SK-N-SH (cell line): Measurements from ENCODE around the gene B3GALT6. TPM values are rescaled to one million over a fixed set of nuclear protein-coding genes. Genes with fewer than 3 reads are reported as not detected.

Source experiments
- CTCF ChIA-PET: fragments of 300-600, 350-600 bp; formaldehyde crosslinking; extraction: SDS; loops from one replicate; lab custom pipeline; 2021; lab: Yijun Ruan, JAX
- POLR2A ChIA-PET: fragments of 350-600 bp; sonication (Branson Sonifier 250); formaldehyde crosslinking; extraction: SDS; loops from one replicate; lab custom pipeline; 2020; ENCODE audit warnings: antibody characterized with exemption, inconsistent platforms; lab: Yijun Ruan, JAX
- DNase-seq: peaks from one replicate; pipeline ENCODE4 v3.0.0; 2012
- H2AFZ ChIP-seq: fragments of 200-600 bp; sonication (generic); 2 replicates; pipeline ENCODE4 v1.8.1; 2016; ENCODE audit warnings: antibody characterized with exemption, mild to moderate bottlenecking, low read depth
- H3F3A ChIP-seq: fragments of 200-600 bp; sonication (generic); replicated peaks from 2 replicates; pipeline ENCODE3; 2016; ENCODE audit warnings: antibody characterized with exemption, mild to moderate bottlenecking; ENCODE audit not compliant: insufficient read depth
- H3K27ac ChIP-seq, 2 experiments: fragments of 200-500 bp in 1 of 2; fragments of 200-600 bp in 1 of 2; sonication (Bioruptor generic) in 1 of 2; sonication (generic), shearing (Covaris generic) in 1 of 2; 2 replicates each; pipeline versions ENCODE4 v1.5.1 to v1.6.1; 2014 to 2016; ENCODE audit warnings: low read depth in 2 of 2, inconsistent platforms in 1 of 2, low read length in 1 of 2, mild to moderate bottlenecking in 1 of 2, mixed read lengths in 1 of 2
- H3K27me3 ChIP-seq: fragments of 200-600 bp; sonication (generic), shearing (Covaris generic); 2 replicates; pipeline ENCODE4 v1.6.1; 2016; ENCODE audit warnings: mixed run types; ENCODE audit not compliant: insufficient read depth
- H3K36me3 ChIP-seq, 2 experiments: fragments of 200-500 bp in 1 of 2; fragments of 200-600 bp in 1 of 2; sonication (Bioruptor generic) in 1 of 2; sonication (generic) in 1 of 2; replicated peaks in 1 of 2; 2 replicates each; pipeline versions ENCODE3 to v1.5.1; 2014 to 2016; ENCODE audit warnings: low read length in 1 of 2, mild to moderate bottlenecking in 1 of 2; ENCODE audit not compliant: insufficient read depth in 2 of 2, control insufficient read depth in 1 of 2
- H3K4me1 ChIP-seq, 2 experiments: fragments of 200-500 bp in 1 of 2; fragments of 200-600 bp in 1 of 2; sonication (Bioruptor generic) in 1 of 2; sonication (generic), shearing (Covaris generic) in 1 of 2; 2 replicates each; pipeline versions ENCODE4 v1.5.1 to v1.6.1; 2014 to 2016; ENCODE audit warnings: low read depth in 1 of 2, low read length in 1 of 2, mixed run types in 1 of 2; ENCODE audit not compliant: insufficient read depth in 2 of 2, control insufficient read depth in 1 of 2
- H3K4me2 ChIP-seq: fragments of 200-600 bp; sonication (generic), shearing (Covaris generic); 2 replicates; pipeline ENCODE4 v1.6.1; 2017; ENCODE audit warnings: mixed run types
- H3K4me3 ChIP-seq, 2 experiments: fragments of 200-500 bp in 1 of 2; fragments of 200-600 bp in 1 of 2; sonication (Bioruptor generic) in 1 of 2; sonication (generic), shearing (Covaris generic) in 1 of 2; 2 replicates each; pipeline versions ENCODE4 v1.5.1 to v1.8.1; 2014 to 2016; ENCODE audit warnings: low read depth in 2 of 2, inconsistent platforms in 1 of 2, low read length in 1 of 2, mild to moderate bottlenecking in 1 of 2, mixed read lengths in 1 of 2, moderate library complexity in 1 of 2
- H3K79me2 ChIP-seq: fragments of 200-600 bp; sonication (generic); 2 replicates; pipeline ENCODE4 v1.8.1; 2017; ENCODE audit warnings: mild to moderate bottlenecking; ENCODE audit not compliant: insufficient read depth
- H3K9ac ChIP-seq: fragments of 200-600 bp; sonication (generic); 2 replicates; pipeline ENCODE4 v1.6.1; 2017; ENCODE audit warnings: mixed run types
- H3K9me2 ChIP-seq: fragments of 200-600 bp; sonication (generic); 2 replicates; pipeline ENCODE4 v1.6.1; 2017; ENCODE audit warnings: mixed run types
- H3K9me3 ChIP-seq: fragments of 200-600 bp; sonication (generic); 2 replicates; pipeline ENCODE4 v1.6.1; 2017; ENCODE audit warnings: mixed run types, mild to moderate bottlenecking, moderate library complexity
- H4K20me1 ChIP-seq: fragments of 200-600 bp; sonication (generic); 2 replicates; pipeline ENCODE4 v1.6.1; 2017; ENCODE audit warnings: mild to moderate bottlenecking, mixed run types; ENCODE audit not compliant: insufficient read depth
- ELF1 ChIP-seq: IDR thresholded peaks from 2 replicates; pipeline ENCODE4 v1.4.0; 2012
- FOSL2 ChIP-seq: IDR thresholded peaks from 2 replicates; pipeline ENCODE4 v1.4.0; 2012; ENCODE audit warnings: low read depth, mild to moderate bottlenecking, moderate library complexity, borderline replicate concordance
- FOXM1 ChIP-seq: IDR thresholded peaks from 2 replicates; pipeline ENCODE4 v1.4.0; 2012; ENCODE audit warnings: low read depth, mild to moderate bottlenecking
- GABPA ChIP-seq: IDR thresholded peaks from 2 replicates; pipeline ENCODE4 v1.4.0; 2012; ENCODE audit warnings: low read depth, mild to moderate bottlenecking
- JUND ChIP-seq: IDR thresholded peaks from 2 replicates; pipeline ENCODE4 v1.4.0; 2012
- NFIC ChIP-seq: IDR thresholded peaks from 2 replicates; pipeline ENCODE4 v1.4.0; 2012; ENCODE audit warnings: borderline replicate concordance
- NRF1 ChIP-seq: IDR thresholded peaks from 2 replicates; pipeline ENCODE4 v1.6.1; 2012; ENCODE audit warnings: low read depth, mild to moderate bottlenecking, low read length
- RCOR1 ChIP-seq: fragments of 150-350 bp; IDR thresholded peaks from 2 replicates; pipeline ENCODE4 v1.6.1; 2017; ENCODE audit warnings: antibody characterized with exemption, low read length
- RFX5 ChIP-seq: IDR thresholded peaks from 2 replicates; pipeline ENCODE4 v1.6.1; 2012; ENCODE audit warnings: mild to moderate bottlenecking, improper control_type of control experiment, low read length
- RXRA ChIP-seq: IDR thresholded peaks from 2 replicates; pipeline ENCODE4 v1.4.0; 2012; ENCODE audit warnings: low read depth, mild to moderate bottlenecking, borderline replicate concordance
- SIN3A ChIP-seq: IDR thresholded peaks from 2 replicates; pipeline ENCODE4 v1.6.1; 2012; ENCODE audit warnings: low read depth, mild to moderate bottlenecking, low read length, moderate library complexity, borderline replicate concordance
- TCF12 ChIP-seq: IDR thresholded peaks from 2 replicates; pipeline ENCODE4 v1.4.0; 2012
- TEAD4 ChIP-seq: IDR thresholded peaks from 2 replicates; pipeline ENCODE4 v1.4.0; 2012; ENCODE audit warnings: mild to moderate bottlenecking, borderline replicate concordance; ENCODE audit not compliant: insufficient read depth
- YY1 ChIP-seq: IDR thresholded peaks from 2 replicates; pipeline ENCODE4 v1.4.0; 2012; ENCODE audit warnings: low read depth, mild to moderate bottlenecking
- WGBS: methylation state at CpG from one replicate; pipeline ENCODE4 v1.1.6; 2017; ENCODE audit warnings: low lambda C conversion rate; 5-methylcytosine and 5-hydroxymethylcytosine counted together
- polyA plus RNA-seq, 3 experiments: library from polyadenylated mRNA; depleted of rRNA; stranded (reverse); fragments of >200 nt; gene quantifications; 2 replicates each; pipeline ENCODE4 v1.2.3, GENCODE V29; 2012
- TF ChIP-seq, protein P1 (sequence below): fragments of 200-600 bp; sonication (generic); IDR thresholded peaks from 2 replicates; pipeline ENCODE4 v1.6.1; 2017; ENCODE audit warnings: antibody characterized with exemption, mild to moderate bottlenecking, moderate library complexity
- TF ChIP-seq, protein P2 (sequence below): IDR thresholded peaks from 2 replicates; pipeline ENCODE4 v1.4.0; 2012; ENCODE audit warnings: low read depth, borderline replicate concordance
- TF ChIP-seq, protein P3 (sequence below): IDR thresholded peaks from 2 replicates; pipeline ENCODE4 v1.6.1; 2012; ENCODE audit warnings: mild to moderate bottlenecking, low read depth, low read length, moderate library complexity
- TF ChIP-seq, protein P4 (sequence below): IDR thresholded peaks from 2 replicates; pipeline ENCODE4 v1.4.0; 2012; ENCODE audit warnings: low read depth

B3GALT6 gene
- polyA plus RNA-seq, 1 of the 3 experiments (the other 2 are of a cell fraction), result 38.8 TPM

DNA sequence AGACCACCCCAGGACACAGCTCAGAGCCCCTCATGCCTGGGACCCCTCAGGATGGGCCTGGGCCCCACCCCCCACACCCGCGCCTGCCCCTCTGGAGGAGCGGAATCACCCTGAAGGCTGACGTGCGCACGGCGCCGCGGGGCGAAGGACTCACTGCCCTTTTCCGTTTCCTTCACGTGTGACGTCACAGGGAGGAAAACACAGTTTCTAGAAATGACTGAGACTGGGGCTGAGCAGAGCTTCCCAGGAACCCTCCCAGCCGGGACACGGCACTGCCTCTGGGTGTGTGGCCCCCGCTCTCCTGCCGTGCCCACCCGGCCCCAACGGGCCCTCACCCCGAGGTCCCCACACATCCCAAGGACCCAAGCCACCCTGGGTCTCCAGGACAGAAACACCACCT lies 12.7 kb upstream of the B3GALT6 start:
- H3K79me2 ChIP-seq, result no peaks in the 10 kb centered on the region; the same call in 1 of the 2 replicates
- CTCF ChIA-PET, result interaction anchor here (1.7 kb wide), 1 partner anchor 98 kb away, joined by 7 read pairs; no protein-coding TSS in a partner anchor
- no peaks in the 10 kb centered on the region for H3K9me3 ChIP-seq
- no peaks in the 10 kb centered on the region for H3K9me2 ChIP-seq
- H3F3A ChIP-seq, result no peaks in the 10 kb centered on the region
- WGBS, result no CpG with 5 or more reads among the region's 20 CpGs
- no peaks in the 10 kb centered on the region for H3K27me3 ChIP-seq
- no peaks in the 10 kb centered on the region for H4K20me1 ChIP-seq
- TF ChIP-seq, protein P1, sequence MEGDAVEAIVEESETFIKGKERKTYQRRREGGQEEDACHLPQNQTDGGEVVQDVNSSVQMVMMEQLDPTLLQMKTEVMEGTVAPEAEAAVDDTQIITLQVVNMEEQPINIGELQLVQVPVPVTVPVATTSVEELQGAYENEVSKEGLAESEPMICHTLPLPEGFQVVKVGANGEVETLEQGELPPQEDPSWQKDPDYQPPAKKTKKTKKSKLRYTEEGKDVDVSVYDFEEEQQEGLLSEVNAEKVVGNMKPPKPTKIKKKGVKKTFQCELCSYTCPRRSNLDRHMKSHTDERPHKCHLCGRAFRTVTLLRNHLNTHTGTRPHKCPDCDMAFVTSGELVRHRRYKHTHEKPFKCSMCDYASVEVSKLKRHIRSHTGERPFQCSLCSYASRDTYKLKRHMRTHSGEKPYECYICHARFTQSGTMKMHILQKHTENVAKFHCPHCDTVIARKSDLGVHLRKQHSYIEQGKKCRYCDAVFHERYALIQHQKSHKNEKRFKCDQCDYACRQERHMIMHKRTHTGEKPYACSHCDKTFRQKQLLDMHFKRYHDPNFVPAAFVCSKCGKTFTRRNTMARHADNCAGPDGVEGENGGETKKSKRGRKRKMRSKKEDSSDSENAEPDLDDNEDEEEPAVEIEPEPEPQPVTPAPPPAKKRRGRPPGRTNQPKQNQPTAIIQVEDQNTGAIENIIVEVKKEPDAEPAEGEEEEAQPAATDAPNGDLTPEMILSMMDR, result no peak
- TF ChIP-seq FOXM1, result no peak
- no peaks in the 10 kb centered on the region for H3K4me1 ChIP-seq
- no peak overlapping the region for H2AFZ ChIP-seq
- H3K36me3 ChIP-seq, result peaks cover 0 to 51% of the 10 kb centered on the region in 2 experiments
- POLR2A ChIA-PET, result no interaction called here
- H3K27ac ChIP-seq, result no peak overlapping the region
- no peak overlapping the region for H3K9ac ChIP-seq
- H3K4me3 ChIP-seq, result no peak overlapping the region
- no peak overlapping the region for H3K4me2 ChIP-seq
- no peak for DNase-seq

DNA sequence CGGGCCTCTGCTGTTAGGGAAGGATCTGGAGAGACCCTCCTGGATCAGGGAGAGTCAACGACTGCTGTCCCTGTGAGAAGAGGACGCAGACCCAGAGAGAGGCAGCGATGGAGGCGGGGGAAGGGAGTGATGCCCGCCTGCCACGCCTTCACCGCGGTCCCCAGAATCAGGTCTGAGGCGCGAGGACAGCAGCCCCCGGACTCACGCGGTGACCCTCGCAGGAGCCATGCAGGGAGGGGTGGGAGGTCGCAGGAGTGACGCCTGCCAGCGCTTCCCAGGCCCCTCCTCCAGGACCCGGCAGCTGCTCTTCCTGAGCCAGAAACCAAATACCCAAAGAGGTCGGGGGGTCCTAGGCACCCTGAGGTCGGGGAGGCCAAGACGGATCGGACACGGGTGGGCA lies 11.8 kb upstream of the B3GALT6 start:
- TF ChIP-seq, protein P2, sequence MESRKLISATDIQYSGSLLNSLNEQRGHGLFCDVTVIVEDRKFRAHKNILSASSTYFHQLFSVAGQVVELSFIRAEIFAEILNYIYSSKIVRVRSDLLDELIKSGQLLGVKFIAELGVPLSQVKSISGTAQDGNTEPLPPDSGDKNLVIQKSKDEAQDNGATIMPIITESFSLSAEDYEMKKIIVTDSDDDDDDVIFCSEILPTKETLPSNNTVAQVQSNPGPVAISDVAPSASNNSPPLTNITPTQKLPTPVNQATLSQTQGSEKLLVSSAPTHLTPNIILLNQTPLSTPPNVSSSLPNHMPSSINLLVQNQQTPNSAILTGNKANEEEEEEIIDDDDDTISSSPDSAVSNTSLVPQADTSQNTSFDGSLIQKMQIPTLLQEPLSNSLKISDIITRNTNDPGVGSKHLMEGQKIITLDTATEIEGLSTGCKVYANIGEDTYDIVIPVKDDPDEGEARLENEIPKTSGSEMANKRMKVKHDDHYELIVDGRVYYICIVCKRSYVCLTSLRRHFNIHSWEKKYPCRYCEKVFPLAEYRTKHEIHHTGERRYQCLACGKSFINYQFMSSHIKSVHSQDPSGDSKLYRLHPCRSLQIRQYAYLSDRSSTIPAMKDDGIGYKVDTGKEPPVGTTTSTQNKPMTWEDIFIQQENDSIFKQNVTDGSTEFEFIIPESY, result no peak
- TF ChIP-seq ELF1 (no peak), TCF12 (no peak), RCOR1 (no peak), NRF1 (no peak), TEAD4 (no peak), NFIC (no peak), YY1 (no peak), FOXM1 (no peak), SIN3A (no peak), JUND (no peak), RFX5 (no peak), FOSL2 (no peak), GABPA (no peak), RXRA (no peak)
- TF ChIP-seq, protein P3, sequence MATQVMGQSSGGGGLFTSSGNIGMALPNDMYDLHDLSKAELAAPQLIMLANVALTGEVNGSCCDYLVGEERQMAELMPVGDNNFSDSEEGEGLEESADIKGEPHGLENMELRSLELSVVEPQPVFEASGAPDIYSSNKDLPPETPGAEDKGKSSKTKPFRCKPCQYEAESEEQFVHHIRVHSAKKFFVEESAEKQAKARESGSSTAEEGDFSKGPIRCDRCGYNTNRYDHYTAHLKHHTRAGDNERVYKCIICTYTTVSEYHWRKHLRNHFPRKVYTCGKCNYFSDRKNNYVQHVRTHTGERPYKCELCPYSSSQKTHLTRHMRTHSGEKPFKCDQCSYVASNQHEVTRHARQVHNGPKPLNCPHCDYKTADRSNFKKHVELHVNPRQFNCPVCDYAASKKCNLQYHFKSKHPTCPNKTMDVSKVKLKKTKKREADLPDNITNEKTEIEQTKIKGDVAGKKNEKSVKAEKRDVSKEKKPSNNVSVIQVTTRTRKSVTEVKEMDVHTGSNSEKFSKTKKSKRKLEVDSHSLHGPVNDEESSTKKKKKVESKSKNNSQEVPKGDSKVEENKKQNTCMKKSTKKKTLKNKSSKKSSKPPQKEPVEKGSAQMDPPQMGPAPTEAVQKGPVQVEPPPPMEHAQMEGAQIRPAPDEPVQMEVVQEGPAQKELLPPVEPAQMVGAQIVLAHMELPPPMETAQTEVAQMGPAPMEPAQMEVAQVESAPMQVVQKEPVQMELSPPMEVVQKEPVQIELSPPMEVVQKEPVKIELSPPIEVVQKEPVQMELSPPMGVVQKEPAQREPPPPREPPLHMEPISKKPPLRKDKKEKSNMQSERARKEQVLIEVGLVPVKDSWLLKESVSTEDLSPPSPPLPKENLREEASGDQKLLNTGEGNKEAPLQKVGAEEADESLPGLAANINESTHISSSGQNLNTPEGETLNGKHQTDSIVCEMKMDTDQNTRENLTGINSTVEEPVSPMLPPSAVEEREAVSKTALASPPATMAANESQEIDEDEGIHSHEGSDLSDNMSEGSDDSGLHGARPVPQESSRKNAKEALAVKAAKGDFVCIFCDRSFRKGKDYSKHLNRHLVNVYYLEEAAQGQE, result no peak
- TF ChIP-seq, protein P4, sequence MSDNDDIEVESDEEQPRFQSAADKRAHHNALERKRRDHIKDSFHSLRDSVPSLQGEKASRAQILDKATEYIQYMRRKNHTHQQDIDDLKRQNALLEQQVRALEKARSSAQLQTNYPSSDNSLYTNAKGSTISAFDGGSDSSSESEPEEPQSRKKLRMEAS, result no peak
- POLR2A ChIA-PET, result no interaction called here
- CTCF ChIA-PET, result interaction anchor here (1.7 kb wide), 1 partner anchor 98 kb away, joined by 7 read pairs; no protein-coding TSS in a partner anchor
- H3K27me3 ChIP-seq, result no peaks in the 10 kb centered on the region
- H2AFZ ChIP-seq, result no peak overlapping the region
- H3K9ac ChIP-seq, result no peak overlapping the region
- peaks cover 0 to 53% of the 10 kb centered on the region in 2 experiments for H3K36me3 ChIP-seq
- WGBS, result 94% methylated on average over 20 of the region's 24 CpGs
- no peaks in the 10 kb centered on the region for H3K9me2 ChIP-seq
- H3F3A ChIP-seq, result no peaks in the 10 kb centered on the region
- no peak overlapping the region for H3K27ac ChIP-seq
- H3K79me2 ChIP-seq, result peaks cover 5% of the 10 kb centered on the region; the same call in 1 of the 2 replicates
- no peaks in the 10 kb centered on the region for H3K4me1 ChIP-seq
- H4K20me1 ChIP-seq, result no peaks in the 10 kb centered on the region
- H3K4me2 ChIP-seq, result no peak overlapping the region
- no peak for DNase-seq
- no peak overlapping the region for H3K4me3 ChIP-seq
- H3K9me3 ChIP-seq, result no peaks in the 10 kb centered on the region
